Ammon's horn (tissue), 1 donor: ENCODE measurements around the gene ADRB2.
"Not testable (repeated sequence)": the region's sequence is repeated elsewhere in the genome, so short reads cannot be mapped to it uniquely, and the experiment has no call there.

Experiments
- DNase-seq: peaks from one replicate; pipeline ENCODE4 v3.0.0-alpha.2; 2016; ENCODE audit warnings: low spot score

The ADRB2 gene

DNA sequence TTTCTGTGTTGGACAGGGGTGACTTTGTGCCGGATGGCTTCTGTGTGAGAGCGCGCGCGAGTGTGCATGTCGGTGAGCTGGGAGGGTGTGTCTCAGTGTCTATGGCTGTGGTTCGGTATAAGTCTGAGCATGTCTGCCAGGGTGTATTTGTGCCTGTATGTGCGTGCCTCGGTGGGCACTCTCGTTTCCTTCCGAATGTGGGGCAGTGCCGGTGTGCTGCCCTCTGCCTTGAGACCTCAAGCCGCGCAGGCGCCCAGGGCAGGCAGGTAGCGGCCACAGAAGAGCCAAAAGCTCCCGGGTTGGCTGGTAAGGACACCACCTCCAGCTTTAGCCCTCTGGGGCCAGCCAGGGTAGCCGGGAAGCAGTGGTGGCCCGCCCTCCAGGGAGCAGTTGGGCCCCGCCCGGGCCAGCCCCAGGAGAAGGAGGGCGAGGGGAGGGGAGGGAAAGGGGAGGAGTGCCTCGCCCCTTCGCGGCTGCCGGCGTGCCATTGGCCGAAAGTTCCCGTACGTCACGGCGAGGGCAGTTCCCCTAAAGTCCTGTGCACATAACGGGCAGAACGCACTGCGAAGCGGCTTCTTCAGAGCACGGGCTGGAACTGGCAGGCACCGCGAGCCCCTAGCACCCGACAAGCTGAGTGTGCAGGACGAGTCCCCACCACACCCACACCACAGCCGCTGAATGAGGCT, at the start of gene ADRB2:
ADRB2 (plus strand) TSS at position 559 of the 686 bp plus-strand sequence. CDS start 221 bp downstream, outside the sequence.
- DNase-seq, result peak; percentile 98

DNA sequence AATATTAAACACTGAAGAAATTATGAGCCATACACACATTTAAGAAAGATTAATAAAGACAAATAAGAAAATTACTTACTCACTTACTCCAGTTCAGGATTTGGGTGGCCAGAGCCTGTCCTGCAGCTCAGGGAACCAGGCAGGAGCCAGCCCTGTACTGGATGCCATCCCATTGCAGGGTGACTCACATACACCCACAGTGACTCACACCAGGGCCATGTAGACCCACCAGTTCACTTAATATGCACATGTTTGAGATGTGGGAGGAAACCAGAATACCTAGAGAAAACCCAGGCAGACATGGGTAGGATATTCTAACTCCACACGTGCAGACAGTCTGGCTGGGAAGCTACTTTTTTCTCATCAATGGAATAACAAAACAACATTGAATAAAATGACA, 49.6 kb upstream of the ADRB2 start:
- no peak for DNase-seq

DNA sequence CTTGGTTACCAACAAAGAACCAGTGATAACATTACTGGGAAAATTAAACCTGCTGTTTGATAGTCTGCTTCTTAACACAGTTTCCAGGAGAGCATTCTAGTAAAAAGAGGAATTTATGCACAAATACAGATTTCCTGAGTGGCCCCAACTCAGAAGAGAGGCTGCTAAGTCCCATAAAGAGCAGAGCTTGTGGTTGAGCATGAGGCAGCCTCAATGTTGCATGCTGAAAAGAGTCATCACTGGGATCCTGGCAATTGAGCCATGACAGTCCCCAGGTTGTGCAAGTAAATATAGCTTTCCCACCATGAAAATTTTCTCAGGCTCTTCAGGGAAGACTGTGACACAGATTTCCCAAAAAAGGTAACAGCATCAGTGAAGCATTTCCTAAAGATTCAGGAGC, 47.5 kb upstream of the ADRB2 start:
- DNase-seq, result no peak

DNA sequence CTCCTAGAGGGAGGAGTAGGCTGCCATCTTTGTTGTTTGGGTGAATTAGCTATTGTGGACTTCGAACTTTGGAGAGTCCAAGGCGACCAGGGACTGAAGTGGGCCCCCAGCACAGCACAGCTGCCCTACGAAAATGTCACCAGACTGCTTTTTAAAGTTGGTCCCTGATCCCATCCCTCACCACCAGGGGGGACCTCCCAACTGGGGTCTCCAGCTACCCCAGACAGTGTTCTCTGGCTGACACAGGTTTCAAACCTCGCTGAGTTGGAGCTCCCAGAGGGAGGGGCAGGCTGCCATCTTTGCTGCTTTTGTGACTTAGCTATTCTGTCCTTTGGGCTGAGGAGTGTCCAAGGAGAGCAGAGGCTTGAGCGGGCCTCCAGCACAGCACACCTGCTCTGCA, 45.7 kb upstream of the ADRB2 start:
- DNase-seq, result no peak

DNA sequence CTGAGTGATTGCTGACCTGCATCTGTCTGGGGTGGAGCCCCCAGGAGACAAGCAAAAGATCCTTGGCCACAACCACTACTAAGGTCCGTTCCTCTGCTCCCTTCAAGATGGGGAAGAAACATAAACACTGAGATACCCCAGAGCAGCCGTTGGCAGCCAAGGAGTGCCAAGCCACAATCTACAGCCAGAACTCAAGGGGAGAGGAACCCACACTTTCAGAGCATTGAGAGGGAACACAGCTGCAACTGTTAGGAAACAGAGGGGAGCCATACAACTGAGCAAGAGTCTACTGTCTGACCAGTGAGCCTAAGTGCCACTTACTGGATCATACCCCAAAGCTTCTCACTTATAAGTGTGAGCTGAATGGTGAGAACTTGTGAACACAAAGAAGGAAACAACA, 44.6 kb upstream of the ADRB2 start:
- DNase-seq, result no peak

DNA sequence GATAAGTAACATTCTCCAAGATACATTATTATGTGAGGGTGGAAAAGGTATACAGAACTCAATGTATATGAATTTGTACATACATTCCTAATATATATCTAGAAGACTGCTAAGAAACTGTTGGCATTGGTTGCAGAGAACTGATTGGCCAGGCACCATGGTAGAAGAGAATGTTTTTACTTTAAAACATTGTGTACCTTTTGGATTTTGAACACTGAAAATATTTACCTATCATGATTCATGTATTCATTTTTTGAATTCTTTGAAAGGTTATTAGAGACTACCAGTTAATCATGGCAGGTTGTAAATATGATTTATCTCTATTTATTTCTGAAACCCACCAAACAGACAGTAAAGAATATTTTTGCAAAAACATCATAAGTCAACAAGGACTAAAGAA, 41.2 kb upstream of the ADRB2 start:
- DNase-seq, result no peak

DNA sequence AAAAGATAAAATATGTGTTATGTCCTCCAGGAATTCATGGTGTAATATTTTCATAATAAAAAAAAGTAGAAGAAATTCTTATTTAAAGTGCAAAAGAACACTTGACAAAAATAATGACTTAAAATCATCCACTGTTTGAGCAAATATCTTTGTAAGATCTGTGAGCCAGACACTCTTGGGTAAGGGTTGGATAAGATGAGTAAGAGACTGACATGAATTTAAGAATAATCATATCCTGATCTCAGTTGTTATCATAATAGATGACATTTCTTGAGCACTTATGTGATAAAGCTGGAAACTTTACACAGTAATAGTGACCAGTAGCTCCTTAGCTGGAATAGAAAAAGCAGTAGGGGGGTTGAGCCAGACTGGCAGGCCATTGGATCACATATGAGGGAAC, 40.0 kb upstream of the ADRB2 start:
- no peak for DNase-seq

DNA sequence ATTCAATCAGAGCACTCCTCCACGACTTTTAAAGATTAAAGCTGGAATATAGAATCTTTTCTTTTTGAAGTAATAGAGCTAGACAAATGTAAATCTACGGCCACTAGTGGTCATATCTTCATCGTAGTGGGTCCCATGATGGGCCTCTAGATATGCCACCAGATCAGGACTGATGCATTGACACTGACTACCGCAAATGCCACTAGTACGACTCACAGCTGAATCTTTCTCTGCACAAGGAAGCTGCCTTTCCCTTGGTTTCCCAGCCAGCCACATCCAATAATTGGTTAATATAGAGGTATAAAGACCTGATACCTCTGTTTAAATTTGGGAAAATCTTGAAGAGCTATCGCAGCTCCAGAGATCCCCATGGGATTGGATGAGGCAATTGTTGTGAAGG, 37.8 kb upstream of the ADRB2 start:
- no peak for DNase-seq

DNA sequence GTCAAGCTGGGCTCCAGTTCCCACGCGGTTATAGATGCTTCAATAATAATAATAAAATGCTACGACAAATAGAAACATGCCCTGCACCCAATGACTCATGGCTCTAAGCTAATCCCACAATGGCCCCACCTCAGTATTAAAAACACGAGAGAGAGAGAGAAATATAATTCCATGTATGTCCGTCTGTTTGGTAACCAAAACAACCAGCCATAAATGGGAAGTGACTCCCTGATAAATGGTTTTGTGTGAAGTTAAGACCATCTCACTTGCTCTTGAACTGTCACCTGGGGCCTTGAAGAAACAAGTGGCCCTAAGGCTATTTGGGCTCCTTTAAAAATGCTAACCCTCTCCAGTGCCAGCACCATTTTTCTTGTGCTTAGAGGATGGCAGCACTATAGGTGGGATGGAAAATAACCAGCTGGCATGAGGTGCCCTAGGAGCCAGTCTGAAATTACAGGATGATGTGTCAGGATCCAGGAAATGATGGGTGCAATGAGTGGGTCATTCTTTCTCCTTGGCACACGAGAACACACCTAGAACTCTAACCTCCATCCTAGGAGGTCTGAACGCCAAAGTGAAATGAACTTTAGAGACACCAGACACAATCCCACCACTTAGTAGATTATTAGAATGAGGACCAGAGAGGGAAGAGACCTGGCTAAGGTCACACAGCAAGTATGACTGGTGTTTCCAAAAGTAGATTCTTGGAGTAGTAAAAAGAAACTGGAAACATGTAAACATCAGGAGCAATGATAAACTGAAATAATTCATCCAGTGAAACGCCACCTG, 35.7 kb upstream of the ADRB2 start:
- no peak for DNase-seq

DNA sequence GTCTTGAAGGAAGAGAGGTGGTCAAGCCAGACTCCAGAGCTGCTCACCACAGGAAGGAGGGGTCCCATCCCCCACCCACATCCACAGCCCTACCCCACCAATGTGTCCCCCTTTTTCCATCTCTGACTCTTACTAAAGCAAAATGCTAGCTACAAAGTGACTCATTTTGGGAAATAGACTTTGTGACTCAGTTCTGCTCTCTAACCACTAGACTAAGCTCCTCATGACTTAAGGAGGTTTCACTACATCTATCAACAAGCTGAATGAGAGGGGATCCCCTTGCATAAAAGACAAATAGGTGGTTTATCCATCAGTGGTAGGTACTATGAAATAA, 35.1 kb upstream of the ADRB2 start:
- DNase-seq, result no peak

DNA sequence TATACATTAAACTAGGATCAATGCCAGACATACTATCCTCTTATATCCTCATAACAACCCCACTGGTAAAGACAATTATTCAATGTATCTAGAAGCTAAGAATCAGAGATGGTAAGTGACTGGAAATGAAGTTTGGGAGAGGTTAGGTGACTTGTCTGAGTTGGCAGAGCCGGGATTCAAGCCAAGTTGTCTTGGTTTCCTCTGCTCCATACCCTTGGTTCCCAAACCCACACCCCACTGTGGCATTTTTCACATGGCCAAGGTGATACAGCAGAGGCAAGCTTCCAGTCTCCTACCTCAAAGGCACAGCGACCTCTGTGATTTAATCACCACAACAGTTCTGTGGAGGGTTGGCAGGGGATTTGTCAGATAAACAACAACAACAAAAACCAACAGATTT, 34.7 kb upstream of the ADRB2 start:
- no peak for DNase-seq

DNA sequence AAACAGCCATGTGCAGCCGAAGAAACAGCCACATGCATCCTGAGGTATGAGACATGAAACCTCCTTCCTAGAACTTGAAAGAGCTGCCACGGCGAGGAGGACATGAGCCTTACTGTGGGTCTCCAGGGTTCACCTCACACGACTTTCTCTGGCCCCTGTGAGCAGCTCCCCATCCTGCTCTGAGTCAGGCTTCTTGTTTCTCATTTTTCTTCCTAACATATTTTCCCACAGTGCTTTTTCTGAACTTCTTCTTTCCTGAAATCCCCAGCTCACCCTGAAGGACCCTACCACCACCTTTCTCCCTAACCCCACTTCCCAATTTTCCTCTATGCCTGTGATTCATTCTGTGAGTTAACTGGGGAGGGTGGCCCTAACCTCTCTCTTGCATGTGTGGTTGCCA, 33.7 kb upstream of the ADRB2 start:
- no peak for DNase-seq

DNA sequence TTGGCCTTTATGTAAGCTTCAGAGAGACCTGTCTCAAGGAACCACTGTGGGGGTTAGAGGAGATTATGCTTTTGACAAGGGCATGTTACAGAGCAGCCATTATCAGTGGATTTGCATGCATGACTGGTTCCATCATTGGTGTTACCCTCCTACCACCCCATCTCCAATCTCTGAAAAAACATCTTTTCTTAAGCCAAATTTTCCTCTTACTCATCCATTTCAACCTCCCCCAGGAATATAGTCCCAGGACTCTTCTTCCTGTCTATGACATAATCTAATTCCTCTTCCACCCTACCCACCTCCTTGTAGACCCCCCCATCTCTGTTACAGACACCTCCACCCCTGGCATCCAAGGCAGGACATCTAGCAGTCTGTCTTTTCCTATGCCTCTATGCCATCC, 33.1 kb upstream of the ADRB2 start:
- no peak for DNase-seq

DNA sequence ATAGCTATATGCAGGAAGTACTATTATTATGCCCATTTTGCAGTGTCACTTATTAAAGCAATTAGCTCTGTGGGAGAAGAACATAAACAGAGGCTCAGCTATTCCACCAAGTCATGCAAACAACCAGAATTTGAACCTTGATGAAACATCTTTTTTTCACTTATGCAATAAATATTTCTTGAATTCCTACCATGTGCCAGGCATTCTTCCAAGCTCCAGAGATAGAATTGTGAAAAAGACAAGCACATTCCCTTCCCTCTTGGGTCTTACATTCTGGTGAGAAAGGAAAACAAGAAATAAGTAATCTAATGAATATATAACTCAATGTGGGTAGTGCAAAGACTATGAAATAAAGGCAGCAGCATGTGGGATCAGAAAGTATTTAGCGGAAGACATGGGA, 32.1 kb upstream of the ADRB2 start:
- DNase-seq, result no peak

DNA sequence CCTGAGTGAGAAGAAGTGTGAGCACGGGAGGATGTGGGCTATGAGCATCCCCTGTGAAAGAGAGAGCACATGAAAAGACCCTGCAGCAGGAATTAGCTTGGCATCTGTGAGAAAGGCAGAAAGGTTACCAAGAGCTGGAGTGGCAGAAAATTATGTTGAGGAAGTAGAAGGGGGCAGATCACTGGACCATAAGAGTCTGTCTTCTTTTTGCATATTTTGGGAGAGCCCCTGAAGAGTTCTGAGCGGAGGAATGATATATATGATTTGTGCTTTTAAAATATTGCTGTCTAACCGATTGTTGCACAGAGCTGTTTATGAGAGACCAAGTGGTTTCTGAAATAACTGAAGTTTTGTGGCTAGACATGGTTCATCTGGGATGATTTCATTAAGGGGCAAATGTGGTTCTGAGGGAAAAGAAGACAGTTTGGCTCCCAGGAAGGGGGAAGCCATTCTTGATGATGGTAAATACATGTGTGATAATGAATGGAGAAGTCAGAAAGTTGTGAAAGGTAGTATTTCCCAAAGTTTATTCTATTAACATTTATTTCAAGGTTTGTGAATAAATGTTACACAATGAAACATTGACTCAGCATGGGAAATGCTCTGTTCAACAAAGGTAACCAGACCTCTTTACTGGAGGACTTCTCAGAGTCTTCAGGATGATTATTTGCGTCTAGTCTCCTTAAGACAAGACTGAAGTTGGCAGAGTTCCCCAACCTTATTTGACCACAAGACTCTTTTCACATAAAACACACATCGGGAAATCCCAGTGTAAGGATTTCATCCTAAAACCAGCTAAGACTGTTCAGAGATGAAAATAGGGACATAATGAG, 31.5 kb upstream of the ADRB2 start:
- no peak for DNase-seq

DNA sequence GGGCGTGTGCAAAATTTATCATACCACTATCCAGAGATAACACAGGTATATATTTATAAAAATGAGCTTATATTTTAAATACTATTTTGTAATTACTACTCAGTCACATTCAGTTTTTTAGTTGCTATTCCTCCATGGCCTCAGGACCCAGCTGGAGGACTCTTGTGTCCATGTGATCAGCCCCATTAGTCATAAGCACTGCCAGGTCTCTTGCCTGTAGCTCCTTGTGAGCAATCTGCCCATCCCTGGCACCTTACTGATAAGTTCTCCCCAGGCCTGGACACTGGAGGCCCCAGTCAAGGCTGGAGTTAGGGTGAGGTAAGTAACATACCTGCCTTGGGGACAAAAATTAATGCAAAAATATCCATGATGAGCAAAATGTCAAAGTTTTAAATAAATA, 29.5 kb upstream of the ADRB2 start:
- no peak for DNase-seq

DNA sequence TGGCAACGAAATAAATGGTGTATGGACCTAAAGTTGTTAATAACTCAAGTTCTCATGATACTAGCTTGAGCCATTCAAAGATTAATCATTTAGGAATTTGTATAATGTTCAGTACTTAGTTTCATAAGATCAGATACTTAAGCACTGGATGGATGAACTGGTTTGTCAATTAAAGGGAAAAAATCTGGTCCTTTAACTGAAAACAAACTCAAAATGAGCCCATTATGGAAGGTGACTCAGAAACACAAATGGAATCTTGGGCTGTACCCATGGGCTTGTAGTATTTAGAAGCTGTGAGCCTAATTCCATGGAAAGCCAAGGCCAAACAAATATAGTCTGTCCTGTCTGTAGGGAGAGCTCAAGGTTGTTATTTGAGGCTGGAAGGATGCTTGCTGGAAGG, 27.6 kb upstream of the ADRB2 start:
- DNase-seq, result no peak

DNA sequence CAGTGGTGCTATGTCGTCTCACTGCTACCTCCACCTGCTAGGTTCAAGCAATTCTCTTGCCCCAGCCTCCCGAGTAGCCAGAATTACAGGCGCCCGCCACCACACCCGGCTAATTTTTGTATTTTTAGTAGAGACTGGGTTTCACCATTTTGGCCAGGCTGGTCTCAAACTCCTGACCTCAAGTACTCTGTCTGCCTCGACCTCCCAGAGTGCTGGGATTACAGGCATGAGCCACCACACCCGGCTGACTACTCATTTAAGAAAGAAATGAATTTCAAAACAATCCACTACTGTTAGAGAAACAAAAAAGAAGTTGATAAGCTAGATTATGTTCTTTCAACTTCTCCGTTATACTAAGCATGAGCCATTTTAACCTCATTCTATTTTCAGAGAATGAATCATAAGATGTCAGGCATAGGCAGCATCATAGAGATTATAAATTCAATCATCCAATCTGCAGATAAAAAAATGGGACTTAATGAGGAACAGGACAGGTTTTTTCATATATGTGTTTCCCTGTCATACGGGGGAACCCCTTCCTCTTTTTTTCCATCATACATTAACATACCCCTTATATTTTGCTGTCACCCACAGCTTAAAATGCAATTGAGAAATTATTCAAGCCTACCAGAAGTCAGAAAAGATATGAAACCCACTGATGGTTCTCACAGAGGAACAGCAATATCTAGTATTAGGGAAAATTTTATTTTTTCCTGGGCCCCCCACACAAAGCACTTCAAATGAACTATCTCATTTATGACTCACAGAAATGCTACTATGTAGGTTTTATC, 26.5 kb upstream of the ADRB2 start:
- no peak for DNase-seq

DNA sequence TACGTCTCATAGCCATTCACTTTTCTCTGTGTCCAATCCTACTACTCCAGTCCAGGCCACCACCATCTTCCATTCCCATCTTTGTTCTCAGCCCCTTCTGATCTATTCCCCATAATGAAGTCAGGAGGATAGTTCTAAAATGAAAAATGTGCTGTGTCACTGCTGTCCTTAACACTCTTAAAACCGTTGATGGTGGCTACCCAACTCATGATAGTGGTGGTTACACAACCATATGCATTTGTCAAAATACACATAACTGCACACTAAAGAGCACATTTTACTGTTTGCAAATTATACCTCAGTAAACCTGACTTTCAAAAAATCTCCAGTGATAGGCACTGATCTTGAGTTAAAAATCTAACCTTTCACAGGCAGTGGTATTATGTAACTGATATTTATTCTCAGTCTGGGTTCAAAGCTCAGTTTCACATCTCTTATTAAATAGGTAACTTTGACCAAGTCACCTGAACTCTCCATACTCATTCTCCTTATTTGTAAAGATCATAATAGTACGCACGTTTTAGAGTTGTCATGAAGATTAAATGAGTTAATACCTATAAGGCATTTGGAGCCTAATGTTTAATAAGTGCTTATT, 24.6 kb upstream of the ADRB2 start:
- no peak for DNase-seq

DNA sequence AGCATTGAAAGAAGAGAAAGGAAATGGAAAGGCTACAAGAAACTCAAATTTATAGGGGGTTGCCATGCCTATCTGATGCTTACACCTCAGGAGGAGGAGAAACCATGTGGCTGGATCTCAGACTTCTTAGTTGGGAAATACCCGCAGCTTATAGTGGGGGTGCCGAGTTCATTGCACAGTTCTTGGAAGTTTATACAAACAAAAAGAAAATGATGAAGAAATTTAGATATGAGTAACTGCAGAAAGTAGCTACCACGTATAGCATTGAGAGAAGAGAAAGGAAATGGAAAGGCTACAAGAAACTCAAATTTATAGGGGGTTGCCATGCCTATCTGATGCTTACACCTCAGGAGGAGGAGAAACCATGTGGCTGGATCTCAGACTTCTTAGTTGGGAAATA, 23.0 kb upstream of the ADRB2 start:
- not testable (repeated sequence) for DNase-seq

DNA sequence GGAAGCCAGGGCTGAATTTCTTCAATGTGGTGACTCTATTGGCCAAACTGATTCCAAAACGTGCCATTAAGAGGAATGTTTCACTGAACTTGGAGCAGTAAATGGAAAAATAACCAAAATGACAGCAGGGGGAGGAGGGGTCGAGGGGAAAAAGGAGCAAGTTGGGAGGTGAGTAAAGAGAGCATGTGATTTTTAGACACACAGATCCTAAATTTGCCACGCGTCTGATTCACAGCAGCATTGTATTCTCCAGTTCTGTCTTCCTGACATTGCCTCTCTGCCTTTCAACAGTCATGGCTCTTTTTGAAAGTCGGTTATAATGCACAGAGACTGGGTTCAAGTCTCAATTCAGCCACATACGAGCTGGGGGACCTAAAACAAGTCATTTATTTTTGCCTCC, 22.0 kb upstream of the ADRB2 start:
- DNase-seq, result no peak
